Sigmoid colon (tissue), 7 donors: ENCODE results near the gene LAPTM5. TPM values are rescaled to one million over a fixed set of nuclear protein-coding genes. Genes with fewer than 3 reads are reported as not detected.
A peak's percentile ranks its signal among the peaks of the same experiment; 100 is the strongest.

Experiments
- DNase-seq: peaks from one replicate; pipeline ENCODE4 v3.0.0-alpha.2; 2019
- H3K27ac ChIP-seq, 4 donors: fragments of 200-600 bp; sonication (generic); one replicate each; pipeline ENCODE4 v1.5.1; 2016 to 2019; ENCODE audit warnings: mild to moderate bottlenecking in 1 of 4
- H3K27me3 ChIP-seq, 3 donors: fragments of 200-600 bp; sonication (generic); one replicate each; pipeline ENCODE4 v1.5.1; 2019; ENCODE audit warnings: mild to moderate bottlenecking in 1 of 3
- H3K36me3 ChIP-seq, 4 donors: fragments of 200-600 bp; sonication (generic); one replicate each; pipeline ENCODE4 v1.5.1; 2016 to 2019
- H3K4me1 ChIP-seq, 4 donors: fragments of 200-600 bp; sonication (generic); one replicate each; pipeline ENCODE4 v1.5.1; 2017 to 2019
- H3K4me3 ChIP-seq, 4 donors: fragments of 200-600 bp; sonication (generic); one replicate each; pipeline ENCODE4 v1.5.1; 2017 to 2019; ENCODE audit warnings: mild to moderate bottlenecking in 2 of 4, moderate library complexity in 1 of 4
- H3K9me3 ChIP-seq, 4 donors: fragments of 200-600 bp in 3 of 4; sonication (generic) in 3 of 4; one replicate each; pipeline versions ENCODE4 v1.5.1 to v1.6.1; 2013 to 2019
- CTCF ChIP-seq, 4 experiments: fragments of 450-650 bp in 3 of 4; fragments of 200-600 bp in 1 of 4; IDR thresholded peaks; one replicate each; pipeline ENCODE4 v1.5.1; 2016 to 2019; ENCODE audit warnings: antibody characterized with exemption in 4 of 4, mild to moderate bottlenecking in 3 of 4, moderate library complexity in 2 of 4
- EP300 ChIP-seq, 4 donors: sonication (generic); formaldehyde crosslinking; IDR thresholded peaks; one replicate each; pipeline ENCODE4 v1.6.1; 2017; ENCODE audit warnings: antibody characterized with exemption in 4 of 4
- POLR2A ChIP-seq, 2 donors: fragments of 450-650 bp; IDR thresholded peaks; one replicate each; pipeline ENCODE4 v1.6.1; 2016; ENCODE audit warnings: antibody characterized with exemption in 2 of 2, mild to moderate bottlenecking in 2 of 2, moderate library complexity in 2 of 2
- POLR2AphosphoS5 ChIP-seq, 4 donors: sonication (generic); formaldehyde crosslinking; IDR thresholded peaks; one replicate each; pipeline ENCODE4 v1.6.1; 2017; ENCODE audit warnings: antibody characterized with exemption in 4 of 4
- WGBS, 2 donors: extraction: QIAGEN DNeasy Blood & Tissue Kit; methylation state at CpG; one replicate each; pipeline ENCODE4 v1.1.7; 2013; 5-methylcytosine and 5-hydroxymethylcytosine counted together
- intact Hi-C: fragments of 100-400 bp; cut with DNase I; formaldehyde crosslinking; loops from one replicate; pipeline ENCODE4 v1.15.1; 2023
- polyA plus RNA-seq, 3 donors: library from polyadenylated mRNA; stranded (reverse); fragments of 200-250 nt; gene quantifications; one replicate each; pipeline ENCODE4 v1.2.3, GENCODE V29; 2013
- total RNA-seq, 4 donors: library from RNA; depleted of rRNA; stranded (reverse); fragments of >200 nt; gene quantifications; one replicate each; pipeline ENCODE4 v1.1.0, GENCODE V29; 2016
- donor health status: healthy with polysubstance abuse.
- donor health status: Bipolar disorder and iron deficiency.
- donor health status: healthy.

Gene LAPTM5
- total and polyA plus RNA-seq, 7 donors: 30.2 to 219 (median 47.4) TPM

GRCh38 chr1:30748699-30749401 is 8.7 kb downstream of the LAPTM5 start:
- TF ChIP-seq POLR2AphosphoS5 (IDR thresholded peaks at IDR 0.05): no peak
- TF ChIP-seq EP300 (IDR thresholded peaks at IDR 0.05): no peak
- no peak for TF ChIP-seq CTCF (IDR thresholded peaks at IDR 0.05)
- no peak for TF ChIP-seq POLR2A (IDR thresholded peaks at IDR 0.05)
- intact Hi-C loops: no loop called here
- H3K9me3 ChIP-seq: no peaks in the 10 kb centered on the region
- no peaks in the 10 kb centered on the region for H3K27me3 ChIP-seq
- no peak for DNase-seq
- no peaks in the 10 kb centered on the region for H3K4me1 ChIP-seq
- WGBS, 2 donors: 57 to 78% methylated on average over 16 of the region's 16 CpGs
- no peak overlapping the region for H3K4me3 ChIP-seq
- H3K27ac ChIP-seq: peak overlapping the region in 1 of 4 donors; percentile 48
- no peaks in the 10 kb centered on the region for H3K36me3 ChIP-seq

GRCh38 chr1:30748098-30748698 is 9.4 kb downstream of the LAPTM5 start:
- H3K4me1 ChIP-seq: no peaks in the 10 kb centered on the region

GRCh38 chr1:30747033-30748008 is 10.3 kb downstream of the LAPTM5 start:
- WGBS, 2 donors: 77 to 90% methylated on average over 17 of the region's 17 CpGs
- no peaks in the 10 kb centered on the region for H3K36me3 ChIP-seq
- TF ChIP-seq POLR2A (IDR thresholded peaks at IDR 0.05) (no peak), CTCF (IDR thresholded peaks at IDR 0.05) (no peak), EP300 (IDR thresholded peaks at IDR 0.05) (no peak), POLR2AphosphoS5 (IDR thresholded peaks at IDR 0.05) (no peak)
- H3K4me1 ChIP-seq: no peaks in the 10 kb centered on the region
- intact Hi-C loops: no loop called here
- H3K27ac ChIP-seq: peak overlapping the region in 1 of 4 donors; percentile 48
- no peak overlapping the region for H3K4me3 ChIP-seq
- no peak for DNase-seq
- H3K9me3 ChIP-seq: no peaks in the 10 kb centered on the region
- no peaks in the 10 kb centered on the region for H3K27me3 ChIP-seq

More at GRCh38 chr1:30748098-30748698, 9.4 kb downstream of the LAPTM5 start:
- Histone ChIP-seq H3K27ac (peak overlapping the region in 1 of 4 donors; percentile 48), H3K36me3 (no peaks in the 10 kb centered on the region), H3K4me3 (no peak overlapping the region), H3K9me3 (no peaks in the 10 kb centered on the region), H3K27me3 (no peaks in the 10 kb centered on the region)
- WGBS, 2 donors: 50 to 51% methylated on average over 9 of the region's 9 CpGs
- intact Hi-C loops: no loop called here
- TF ChIP-seq EP300 (IDR thresholded peaks at IDR 0.05) (no peak), CTCF (IDR thresholded peaks at IDR 0.05) (no peak), POLR2AphosphoS5 (IDR thresholded peaks at IDR 0.05) (no peak), POLR2A (IDR thresholded peaks at IDR 0.05) (no peak)
- no peak for DNase-seq

- no peak for DNase-seq
- Histone ChIP-seq H3K27ac (peak overlapping the region in 1 of 4 donors; percentile 14), H3K4me1 (no peaks in the 10 kb centered on the region), H3K9me3 (no peaks in the 10 kb centered on the region), H3K27me3 (no peaks in the 10 kb centered on the region), H3K4me3 (no peak overlapping the region), H3K36me3 (no peaks in the 10 kb centered on the region)
- no peak for TF ChIP-seq POLR2AphosphoS5 (IDR thresholded peaks at IDR 0.05)
- no peak for TF ChIP-seq POLR2A (IDR thresholded peaks at IDR 0.05)
- TF ChIP-seq CTCF (IDR thresholded peaks at IDR 0.05): no peak
- TF ChIP-seq EP300 (IDR thresholded peaks at IDR 0.05): no peak
- intact Hi-C loops: no loop called here
- 57 to 64% methylated on average over 16 of the region's 16 CpGs for WGBS, 2 donors
Observed at GRCh38 chr1:30746212-30747032, 11.2 kb downstream of the LAPTM5 start.
